Rectal smooth muscle tissue (tissue), 1 donor: ENCODE measurements around the gene SRF.
A peak's percentile ranks its signal among the peaks of the same experiment; 100 is the strongest.

Source experiments
- H3K27ac ChIP-seq: one replicate; pipeline ENCODE4 v1.7.0; 2013; ENCODE audit warnings: low read depth, low read length, inconsistent platforms
- H3K27me3 ChIP-seq: one replicate; pipeline ENCODE4 v1.7.0; 2013; ENCODE audit warnings: low read length; ENCODE audit not compliant: control insufficient read depth, insufficient read depth
- H3K36me3 ChIP-seq: one replicate; pipeline ENCODE4 v1.7.0; 2013; ENCODE audit warnings: low read length; ENCODE audit not compliant: control insufficient read depth, insufficient read depth
- H3K4me1 ChIP-seq: one replicate; pipeline ENCODE4 v1.7.0; 2013; ENCODE audit warnings: low read length; ENCODE audit not compliant: control insufficient read depth, insufficient read depth
- H3K4me3 ChIP-seq: one replicate; pipeline ENCODE4 v1.7.0; 2013; ENCODE audit warnings: low read length
- H3K9ac ChIP-seq: one replicate; pipeline ENCODE4 v1.7.0; 2013; ENCODE audit warnings: low read length

Gene SRF

DNA sequence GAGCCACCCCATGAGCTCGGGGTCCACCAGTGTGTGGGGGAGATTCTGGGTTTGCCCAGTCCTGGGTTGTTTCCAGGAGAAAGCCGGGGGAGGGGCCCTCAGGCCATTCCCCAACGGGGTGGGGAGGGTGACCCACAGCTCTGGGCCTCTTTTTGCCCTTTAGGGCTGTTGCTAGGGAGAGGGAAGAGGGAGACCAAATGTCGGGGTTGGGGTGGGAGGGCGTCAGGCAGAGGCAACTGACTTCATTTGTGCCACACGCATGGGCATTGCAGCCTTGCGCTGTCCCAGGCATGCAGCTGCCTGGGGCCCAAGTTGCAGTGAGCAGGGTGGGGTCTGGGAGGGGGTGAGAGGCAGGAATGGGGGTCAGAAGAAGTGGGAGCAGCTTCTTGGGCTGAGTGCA, 9.0 kb downstream of the SRF start:
- Histone ChIP-seq H3K27ac (no peak overlapping the region), H3K4me1 (peaks cover 25% of the 10 kb centered on the region), H3K36me3 (peaks cover 34% of the 10 kb centered on the region)

DNA sequence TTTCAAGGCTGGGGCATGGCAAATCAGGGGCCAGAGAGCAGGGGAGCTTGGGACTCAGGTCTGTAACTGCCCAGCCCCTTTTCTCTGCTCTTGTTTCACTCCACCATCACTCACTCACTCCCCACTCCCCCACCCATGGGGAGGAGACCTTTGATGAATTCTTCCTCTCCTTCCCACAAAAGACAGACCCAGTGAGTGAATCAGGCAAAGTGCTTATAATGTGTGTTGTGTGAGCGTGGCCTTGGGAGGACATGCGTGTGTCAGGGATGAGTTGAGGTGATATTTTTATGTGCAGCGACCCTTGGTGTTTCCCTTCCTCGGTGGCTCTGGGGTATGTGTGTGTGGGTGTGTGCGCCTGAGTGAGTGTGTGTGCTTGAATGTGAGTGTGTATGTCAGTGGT, 9.9 kb downstream of the SRF start:
- no peaks in the 10 kb centered on the region for H3K27me3 ChIP-seq
- H3K4me3 ChIP-seq: no peak overlapping the region
- peaks cover 16% of the 10 kb centered on the region for H3K4me1 ChIP-seq
- no peak overlapping the region for H3K9ac ChIP-seq
- peaks cover 36% of the 10 kb centered on the region for H3K36me3 ChIP-seq
- H3K27ac ChIP-seq: no peak overlapping the region

More for the DNA sequence above, 9.0 kb downstream of the SRF start:
- Histone ChIP-seq H3K9ac (no peak overlapping the region), H3K27me3 (no peaks in the 10 kb centered on the region), H3K4me3 (no peak overlapping the region)

DNA sequence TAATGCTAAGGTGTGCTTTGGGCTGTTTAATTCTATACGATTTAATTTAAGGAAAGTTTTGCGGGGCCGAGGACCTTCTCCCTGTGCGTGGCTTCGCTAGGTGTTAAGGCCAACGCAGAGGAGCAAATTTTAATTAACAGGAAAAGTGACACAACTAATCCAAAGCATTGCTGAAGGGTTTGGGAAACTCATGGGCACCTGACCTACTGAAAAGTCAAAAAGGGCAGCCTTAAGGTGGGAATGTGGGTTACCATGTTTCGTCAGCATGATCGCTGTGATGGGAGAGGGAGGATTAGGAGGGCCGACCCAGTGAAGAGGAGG, 10.5 kb downstream of the SRF start:
- Histone ChIP-seq H3K4me1 (peaks cover 13% of the 10 kb centered on the region), H3K9ac (peak overlapping the region; percentile 54), H3K27me3 (no peaks in the 10 kb centered on the region), H3K4me3 (peak overlapping the region; percentile 91), H3K36me3 (peaks cover 31% of the 10 kb centered on the region), H3K27ac (peak overlapping the region; percentile 80)

DNA sequence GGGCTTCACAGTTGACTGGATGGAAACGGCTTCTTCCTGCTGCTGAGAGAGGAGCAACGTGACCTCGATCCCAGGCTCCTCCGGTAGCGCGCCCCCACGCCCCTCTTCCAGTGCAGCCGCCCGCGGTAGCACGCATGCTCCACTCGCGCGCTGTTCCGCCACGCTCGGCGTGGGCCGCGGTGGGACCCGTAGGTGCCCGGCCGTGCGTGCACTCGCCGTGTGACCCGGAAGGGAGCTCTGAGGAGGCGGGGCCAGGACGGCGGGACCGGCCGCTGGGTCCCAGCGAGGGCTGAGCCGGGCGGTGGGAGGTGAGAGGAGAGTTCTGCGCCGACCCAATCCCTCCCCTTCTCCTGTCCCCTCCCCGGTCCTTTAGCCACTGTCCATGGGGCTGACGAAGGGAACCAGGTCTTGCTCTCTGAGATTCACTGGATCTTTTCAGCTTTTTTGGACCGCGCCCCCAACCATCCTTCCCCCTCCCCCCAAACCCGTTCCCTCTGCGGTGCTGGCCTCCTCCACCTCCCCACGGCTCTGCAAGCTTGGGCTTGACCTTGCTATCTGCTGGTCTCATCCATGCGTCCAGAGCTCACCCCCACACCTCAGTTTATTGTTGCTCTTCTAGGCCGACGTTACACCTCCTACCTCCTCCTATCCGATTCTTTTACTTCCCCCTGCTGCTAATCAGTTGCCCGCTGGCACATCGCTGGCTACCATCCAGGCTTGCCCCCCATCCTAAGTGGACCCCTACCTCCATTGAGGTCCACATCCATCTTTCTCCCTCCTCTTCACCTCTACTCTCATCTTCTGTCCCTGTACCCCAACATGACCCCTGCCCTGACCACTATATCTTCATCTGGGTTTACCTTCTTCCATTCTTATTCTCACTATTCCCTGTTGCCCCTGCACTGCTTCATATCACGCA, 11.1 kb downstream of the SRF start, which contains the start of gene CUL9:
TSS of gene CUL9 (plus strand) at position 255 of the 919 bp plus-strand sequence. CDS start 2,115 bp downstream, outside the sequence.
- Histone ChIP-seq H3K9ac (peak within 1 kb of the TSS; percentile 60), H3K4me3 (peak within 1 kb of the TSS; percentile 91), H3K27me3 (no peaks in the 10 kb centered on the region), H3K4me1 (peaks cover 13% of the 10 kb centered on the region), H3K36me3 (peaks cover 29% of the 10 kb centered on the region), H3K27ac (peak within 1 kb of the TSS; percentile 80)

DNA sequence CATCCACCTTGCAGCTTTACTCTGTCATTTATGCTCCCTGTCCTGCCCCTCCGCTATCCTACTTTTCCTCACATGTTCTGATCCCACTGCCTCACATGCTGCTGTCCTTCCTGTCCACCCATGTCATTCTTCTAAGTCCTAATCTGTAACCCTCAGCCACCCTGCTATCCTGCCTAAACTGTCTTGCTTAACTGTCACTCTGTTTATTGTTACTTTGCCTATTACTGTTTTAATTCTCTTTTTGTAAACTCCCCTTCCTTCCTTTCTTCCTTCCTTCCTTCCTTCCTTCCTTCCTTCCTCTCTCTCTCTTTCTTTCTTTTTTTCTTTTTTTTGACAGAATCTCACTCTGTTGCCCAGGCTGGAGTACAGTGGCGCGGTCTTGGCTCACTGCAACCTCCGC, 12.4 kb downstream of the SRF start:
- Histone ChIP-seq H3K4me1 (peaks cover 13% of the 10 kb centered on the region), H3K27ac (no peak overlapping the region), H3K36me3 (peaks cover 28% of the 10 kb centered on the region), H3K4me3 (peak overlapping the region; percentile 91), H3K27me3 (no peaks in the 10 kb centered on the region), H3K9ac (no peak overlapping the region)

DNA sequence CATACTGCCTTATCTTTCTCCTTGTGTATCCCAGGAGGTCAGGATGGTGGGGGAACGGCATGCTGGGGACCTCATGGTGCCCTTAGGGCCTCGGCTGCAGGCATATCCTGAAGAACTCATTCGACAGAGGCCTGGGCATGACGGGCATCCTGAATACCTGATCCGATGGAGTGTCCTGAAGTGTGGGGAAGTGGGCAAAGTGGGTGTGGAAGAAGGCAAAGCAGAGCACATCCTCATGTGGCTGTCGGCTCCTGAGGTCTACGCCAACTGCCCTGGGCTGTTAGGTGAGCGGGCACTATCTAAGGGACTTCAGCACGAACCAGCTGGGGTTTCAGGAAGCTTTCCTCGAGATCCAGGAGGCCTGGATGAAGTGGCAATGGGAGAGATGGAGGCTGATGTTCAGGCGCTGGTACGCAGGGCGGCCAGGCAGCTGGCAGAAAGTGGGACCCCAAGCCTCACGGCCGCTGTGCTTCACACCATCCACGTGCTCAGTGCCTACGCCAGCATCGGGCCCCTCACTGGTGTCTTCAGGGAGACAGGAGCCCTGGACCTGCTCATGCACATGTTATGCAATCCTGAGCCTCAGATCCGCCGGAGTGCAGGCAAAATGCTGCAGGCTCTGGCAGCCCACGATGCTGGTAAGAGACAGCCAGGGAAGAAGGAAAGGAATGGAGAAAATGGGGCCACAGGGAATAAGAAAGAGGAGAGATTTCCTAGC, 13.4 kb downstream of the SRF start:
- Histone ChIP-seq H3K4me1 (peaks cover 13% of the 10 kb centered on the region), H3K9ac (no peak overlapping the region), H3K36me3 (peaks cover 24% of the 10 kb centered on the region), H3K4me3 (no peak overlapping the region), H3K27me3 (no peaks in the 10 kb centered on the region), H3K27ac (no peak overlapping the region)

DNA sequence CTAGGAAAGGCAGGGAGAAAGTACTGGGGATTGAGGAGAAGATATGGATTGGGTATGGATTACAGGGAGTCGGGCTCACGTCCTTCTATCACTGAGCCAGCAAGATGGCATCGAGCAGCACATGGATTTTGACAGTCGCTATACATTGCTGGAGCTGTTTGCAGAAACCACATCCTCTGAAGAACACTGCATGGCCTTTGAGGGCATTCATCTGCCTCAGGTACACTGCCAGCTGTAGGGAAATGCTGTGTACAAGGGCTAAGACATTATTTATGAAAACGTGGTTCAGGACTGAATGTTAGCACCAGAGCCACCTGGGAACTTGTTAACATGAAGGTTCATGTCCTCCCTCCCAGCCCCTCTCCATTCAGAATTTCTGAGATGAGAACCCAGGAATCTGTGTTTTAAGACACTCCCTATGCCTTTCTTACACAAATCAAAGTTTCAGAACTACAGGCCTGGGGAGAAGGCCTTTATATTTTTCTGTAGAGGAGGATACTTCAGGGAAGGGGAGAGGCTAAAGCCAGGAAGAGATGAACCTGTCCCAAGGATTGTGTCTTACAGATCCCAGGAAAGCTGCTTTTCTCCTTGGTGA, 14.4 kb downstream of the SRF start:
- Histone ChIP-seq H3K27me3 (no peaks in the 10 kb centered on the region), H3K4me1 (peaks cover 13% of the 10 kb centered on the region), H3K4me3 (no peak overlapping the region), H3K9ac (no peak overlapping the region), H3K27ac (no peak overlapping the region), H3K36me3 (peaks cover 22% of the 10 kb centered on the region)

DNA sequence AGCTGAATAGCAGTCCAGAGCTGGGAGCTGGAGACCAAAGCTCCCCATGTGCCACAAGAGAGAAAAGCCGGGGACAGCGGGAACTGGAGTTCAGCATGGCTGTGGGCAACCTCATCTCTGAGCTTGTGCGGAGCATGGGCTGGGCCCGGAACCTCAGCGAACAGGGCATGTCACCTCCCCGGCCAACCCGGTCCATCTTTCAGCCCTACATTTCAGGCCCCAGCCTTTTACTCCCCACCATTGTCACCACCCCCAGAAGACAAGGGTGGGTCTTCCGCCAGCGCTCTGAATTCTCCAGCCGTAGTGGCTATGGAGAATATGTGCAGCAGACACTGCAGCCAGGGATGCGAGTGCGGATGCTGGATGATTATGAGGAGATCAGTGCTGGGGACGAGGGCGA, 14.9 kb downstream of the SRF start:
- Histone ChIP-seq H3K36me3 (peaks cover 22% of the 10 kb centered on the region), H3K4me3 (no peak overlapping the region), H3K9ac (no peak overlapping the region), H3K4me1 (peaks cover 13% of the 10 kb centered on the region), H3K27me3 (no peaks in the 10 kb centered on the region), H3K27ac (no peak overlapping the region)

DNA sequence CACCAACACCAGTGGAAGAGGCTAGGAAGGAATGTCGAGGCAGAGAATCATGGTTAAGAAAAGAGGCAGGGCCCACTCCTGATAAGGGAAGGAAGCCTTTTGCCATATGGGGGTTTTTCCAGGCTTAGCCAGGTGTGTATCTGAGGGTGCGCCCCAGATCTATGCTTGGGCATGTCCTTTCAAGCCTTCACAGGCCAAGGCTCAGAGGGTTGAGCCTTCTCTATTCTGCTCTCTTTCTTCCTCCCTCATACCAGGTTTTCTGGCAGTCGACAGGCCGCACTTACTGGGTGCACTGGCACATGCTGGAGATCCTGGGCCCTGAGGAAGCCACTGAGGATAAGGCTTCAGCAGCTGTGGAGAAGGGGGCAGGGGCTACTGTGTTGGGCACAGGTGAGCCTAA, 15.6 kb downstream of the SRF start:
- Histone ChIP-seq H3K9ac (no peak overlapping the region), H3K4me1 (peaks cover 11% of the 10 kb centered on the region)

DNA sequence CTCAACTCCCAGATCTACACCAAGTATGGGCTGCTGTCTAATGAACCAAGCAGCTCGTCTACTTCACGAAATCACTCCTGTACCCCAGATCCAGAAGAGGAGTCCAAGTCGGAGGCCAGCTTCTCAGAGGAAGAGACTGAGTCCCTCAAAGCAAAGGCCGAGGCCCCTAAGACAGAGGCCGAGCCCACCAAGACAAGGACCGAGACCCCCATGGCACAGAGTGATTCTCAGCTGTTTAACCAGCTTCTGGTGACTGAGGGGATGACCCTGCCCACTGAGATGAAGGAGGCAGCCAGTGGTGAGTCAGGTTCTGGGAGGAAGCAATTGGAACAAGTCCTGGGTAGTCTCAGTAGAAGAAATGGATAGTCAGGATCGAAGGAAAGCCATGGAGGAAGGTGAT, 16.8 kb downstream of the SRF start:
- no peak overlapping the region for H3K27ac ChIP-seq
- no peak overlapping the region for H3K4me3 ChIP-seq
- H3K4me1 ChIP-seq: peaks cover 5% of the 10 kb centered on the region
- peaks cover 24% of the 10 kb centered on the region for H3K36me3 ChIP-seq
- H3K27me3 ChIP-seq: no peaks in the 10 kb centered on the region
- H3K9ac ChIP-seq: no peak overlapping the region

More for the DNA sequence above, 15.6 kb downstream of the SRF start:
- peaks cover 22% of the 10 kb centered on the region for H3K36me3 ChIP-seq
- no peak overlapping the region for H3K27ac ChIP-seq
- no peaks in the 10 kb centered on the region for H3K27me3 ChIP-seq
- H3K4me3 ChIP-seq: no peak overlapping the region

DNA sequence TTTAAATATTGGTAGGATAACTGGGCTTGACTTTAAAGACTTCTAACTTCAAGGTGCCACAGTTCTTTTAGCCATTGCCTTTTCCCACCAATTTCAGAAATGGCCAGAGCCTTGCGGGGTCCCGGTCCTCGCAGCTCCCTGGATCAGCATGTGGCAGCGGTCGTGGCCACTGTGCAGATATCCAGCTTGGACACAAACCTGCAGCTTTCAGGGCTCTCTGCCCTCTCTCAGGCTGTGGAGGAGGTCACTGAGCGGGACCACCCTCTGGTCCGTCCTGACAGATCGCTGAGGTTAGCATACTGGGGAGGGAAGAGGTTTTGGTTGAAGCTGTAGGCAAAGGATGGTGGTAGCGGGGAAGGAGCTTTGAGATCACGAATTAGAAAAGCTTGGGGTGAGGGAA, 17.4 kb downstream of the SRF start:
- Histone ChIP-seq H3K9ac (no peak overlapping the region), H3K36me3 (peaks cover 27% of the 10 kb centered on the region)

DNA sequence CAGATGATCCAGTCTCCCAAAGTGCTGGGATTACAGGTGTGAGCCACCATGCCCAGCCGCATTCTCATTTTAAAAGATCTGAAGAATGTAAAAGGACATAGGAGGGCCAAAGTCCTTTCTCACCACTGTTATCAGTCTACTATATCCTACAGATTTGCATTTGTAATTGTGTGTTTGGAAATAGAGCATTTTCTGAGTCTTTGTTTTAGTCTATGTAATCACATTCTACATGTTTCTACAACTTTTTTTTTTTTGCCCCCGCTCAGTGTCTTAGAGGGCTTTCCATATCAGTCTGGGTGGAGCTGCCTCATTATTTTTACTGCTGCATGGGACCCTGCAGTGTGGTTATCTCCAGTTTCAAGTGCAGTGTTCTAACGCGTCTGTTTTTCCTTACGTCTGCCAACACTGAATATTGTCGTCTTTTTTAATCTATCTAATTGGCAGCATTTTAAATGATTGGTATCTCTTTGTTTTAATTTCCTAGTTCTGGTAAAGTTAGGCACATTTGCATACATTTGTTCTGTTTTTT, 18.8 kb downstream of the SRF start:
- Histone ChIP-seq H3K36me3 (peaks cover 21% of the 10 kb centered on the region), H3K4me3 (no peak overlapping the region), H3K27me3 (no peaks in the 10 kb centered on the region), H3K4me1 (no peaks in the 10 kb centered on the region), H3K27ac (no peak overlapping the region), H3K9ac (no peak overlapping the region)

More for the DNA sequence above, 17.4 kb downstream of the SRF start:
- Histone ChIP-seq H3K4me1 (peaks cover under 1% of the 10 kb centered on the region), H3K27ac (no peak overlapping the region), H3K4me3 (no peak overlapping the region), H3K27me3 (no peaks in the 10 kb centered on the region)
